NCI-H82 (cell line): Measurements from ENCODE around the gene HIPK3.
"Not testable (repeated sequence)": the region's sequence is repeated elsewhere in the genome, so short reads cannot be mapped to it uniquely, and the experiment has no call there.

Experiments used
- DNase-seq: peaks from one replicate; lab custom pipeline; 2025; lab: John Stamatoyannopoulos, UW

The HIPK3 gene

DNA sequence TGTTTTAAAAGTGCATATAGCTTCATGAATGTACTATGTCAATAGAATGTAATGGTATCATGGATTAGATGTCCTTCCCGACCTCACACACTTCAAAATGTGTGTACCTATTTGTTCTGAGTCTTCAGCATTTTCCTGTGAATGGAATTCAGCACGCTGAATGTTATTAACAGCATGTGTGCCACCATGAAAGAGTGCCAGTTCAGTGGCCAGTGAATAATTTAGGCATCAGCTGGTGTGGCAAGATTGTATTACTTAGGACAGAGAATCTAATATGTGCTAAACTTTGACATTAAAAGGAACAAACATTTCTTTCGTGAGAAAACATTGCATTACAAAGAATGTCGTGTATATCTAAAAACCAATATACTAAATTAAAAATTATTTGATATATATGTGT is 46.4 kb downstream of the HIPK3 start:
- no peak for DNase-seq

DNA sequence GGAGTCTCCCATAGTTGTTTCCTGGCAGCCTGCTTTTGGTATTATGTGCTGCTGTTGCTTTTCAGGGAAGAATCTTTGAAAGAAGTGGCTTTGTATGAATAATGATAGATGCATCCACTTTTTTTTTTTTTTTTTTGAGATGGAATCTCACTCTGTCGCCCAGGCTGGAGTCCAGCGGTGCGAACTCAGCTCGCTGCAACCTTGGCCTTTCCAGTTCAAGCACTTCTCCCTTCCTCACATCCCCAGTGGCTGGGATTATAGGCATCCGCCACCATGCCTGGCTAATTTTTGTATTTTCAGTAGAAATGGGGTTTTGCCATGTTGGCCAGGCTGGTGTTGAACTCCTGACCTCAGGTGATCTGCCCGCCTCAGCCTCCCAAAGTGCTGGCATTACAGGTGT is 49.6 kb downstream of the HIPK3 start:
- not testable (repeated sequence) for DNase-seq

DNA sequence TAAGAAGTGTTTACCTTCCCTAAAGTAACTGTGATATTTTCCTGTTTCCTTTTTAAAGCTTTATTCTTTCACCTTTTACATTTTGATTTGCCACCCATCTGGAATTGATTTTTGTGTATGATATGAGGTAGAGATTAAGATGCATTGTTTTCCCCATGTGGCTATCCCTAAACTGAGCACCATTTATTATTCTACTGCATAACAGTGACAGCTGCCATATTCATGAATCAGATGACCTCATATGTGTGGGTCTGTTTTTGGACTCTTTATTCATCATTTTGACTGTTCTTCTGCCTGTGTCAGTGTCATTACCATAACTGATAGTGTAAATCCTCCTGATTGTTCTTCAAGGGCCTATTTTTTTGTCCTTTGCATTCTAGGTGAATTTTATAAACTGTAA is 50.8 kb downstream of the HIPK3 start:
- no peak for DNase-seq

DNA sequence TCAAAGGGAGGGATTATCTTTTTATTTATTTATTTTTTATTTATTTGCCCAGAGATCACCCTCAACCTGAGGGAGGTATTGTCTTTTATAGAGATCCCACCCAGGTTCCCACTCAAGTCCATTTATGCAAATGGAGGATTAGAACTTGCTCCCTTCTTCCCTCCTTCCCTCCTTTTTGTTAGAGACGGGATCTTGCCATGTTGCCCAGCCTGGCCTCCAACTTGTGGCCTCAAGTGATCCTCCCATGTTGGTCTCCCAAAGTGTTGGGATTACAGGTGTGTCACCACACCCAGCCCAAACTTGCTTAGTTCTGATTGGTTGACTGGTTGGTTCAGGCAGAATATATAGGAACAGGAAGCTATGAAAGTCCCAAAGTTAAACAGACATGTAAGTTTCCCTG is 51.9 kb downstream of the HIPK3 start:
- DNase-seq, result no peak

DNA sequence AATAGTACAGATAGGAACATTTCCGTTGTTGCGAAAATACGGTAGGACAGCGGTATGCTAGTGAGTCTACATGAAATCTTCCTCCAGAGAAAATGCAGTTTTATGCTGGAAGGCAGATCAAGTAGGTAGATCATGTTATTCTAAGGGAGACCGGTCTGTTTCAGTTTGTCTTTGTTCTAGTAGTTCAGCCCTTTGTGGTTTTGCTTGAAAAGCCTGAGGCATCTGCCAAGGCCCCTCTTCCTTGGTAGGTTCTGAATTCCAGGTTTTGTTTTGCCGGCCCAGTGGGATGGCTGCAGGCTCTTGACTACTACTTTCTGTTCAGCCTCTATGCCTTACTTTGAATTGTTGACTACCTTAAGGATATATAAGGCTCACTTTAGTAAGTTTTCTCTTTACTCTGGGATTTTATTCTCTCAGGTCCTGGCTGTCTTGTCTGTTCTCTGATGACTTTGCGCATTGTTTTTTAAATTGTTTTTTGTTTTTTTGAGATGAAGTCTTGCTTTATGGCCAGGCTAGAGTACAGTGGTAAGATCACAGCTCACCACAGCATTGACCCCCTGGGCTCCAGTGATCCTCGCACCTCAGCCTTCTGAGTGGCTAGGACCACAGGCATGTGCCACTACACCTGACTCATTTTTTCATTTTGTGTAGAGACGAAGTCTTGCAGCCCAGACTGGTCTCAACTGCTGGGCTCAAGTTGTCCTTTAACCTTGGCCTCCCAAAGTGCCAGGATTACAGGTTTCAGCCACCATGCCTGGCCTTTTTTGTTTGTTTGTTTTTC is 53.7 kb downstream of the HIPK3 start:
- DNase-seq, result no peak

DNA sequence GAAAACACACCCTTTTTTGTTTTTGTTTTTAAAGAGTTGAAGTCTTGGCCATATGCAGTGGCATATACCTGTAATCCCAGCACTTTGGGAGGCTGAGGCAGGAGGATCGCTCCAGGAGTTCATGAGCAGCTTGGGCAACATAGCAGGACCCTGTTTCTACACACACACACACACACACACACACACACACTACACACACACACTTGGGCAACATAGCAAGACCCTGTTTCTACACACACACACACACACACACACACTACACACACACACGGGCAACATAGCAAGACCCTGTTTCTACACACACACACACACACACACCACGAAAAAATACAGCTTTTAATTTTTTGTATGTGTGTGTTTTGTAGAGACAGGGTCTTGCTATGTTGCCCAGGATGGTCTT is 54.5 kb downstream of the HIPK3 start:
- no peak for DNase-seq

DNA sequence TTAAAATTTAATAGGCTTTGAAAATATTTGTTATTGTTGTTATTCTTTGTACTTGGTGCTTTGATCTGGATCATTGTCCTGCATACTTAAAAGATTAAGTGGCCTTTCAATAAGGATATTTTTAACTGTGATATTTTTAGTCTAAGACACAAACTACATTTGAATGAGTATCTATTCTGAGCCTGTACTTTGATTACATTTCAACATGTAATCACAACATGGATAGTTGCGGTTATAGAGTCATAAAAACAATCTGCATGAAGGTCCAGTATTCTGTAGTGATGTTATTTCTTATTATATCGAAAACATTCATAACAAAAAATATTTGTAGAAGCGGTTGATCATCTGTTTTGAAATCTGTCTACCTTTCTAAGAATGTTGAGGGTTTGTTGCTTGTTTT is 58.6 kb downstream of the HIPK3 start:
- DNase-seq, result no peak

DNA sequence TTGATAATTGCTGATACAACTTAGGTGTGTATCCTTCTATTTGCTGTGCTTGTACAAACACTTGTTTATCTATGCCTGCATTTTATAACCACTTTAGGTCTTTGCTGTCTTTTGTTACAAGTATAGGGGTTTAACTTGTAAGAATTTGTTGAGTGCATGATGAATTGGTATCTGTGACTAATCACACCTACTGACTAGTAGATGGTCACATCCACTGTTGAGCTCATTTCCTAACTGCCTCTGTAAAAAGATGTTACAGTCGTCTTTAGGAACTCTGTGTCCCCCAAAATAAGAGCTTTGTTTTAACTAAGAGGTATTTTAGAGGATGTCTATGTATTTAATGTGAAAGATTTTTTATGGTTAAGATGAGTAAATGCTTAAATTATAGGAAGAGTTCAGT is 60.5 kb downstream of the HIPK3 start:
- no peak for DNase-seq

DNA sequence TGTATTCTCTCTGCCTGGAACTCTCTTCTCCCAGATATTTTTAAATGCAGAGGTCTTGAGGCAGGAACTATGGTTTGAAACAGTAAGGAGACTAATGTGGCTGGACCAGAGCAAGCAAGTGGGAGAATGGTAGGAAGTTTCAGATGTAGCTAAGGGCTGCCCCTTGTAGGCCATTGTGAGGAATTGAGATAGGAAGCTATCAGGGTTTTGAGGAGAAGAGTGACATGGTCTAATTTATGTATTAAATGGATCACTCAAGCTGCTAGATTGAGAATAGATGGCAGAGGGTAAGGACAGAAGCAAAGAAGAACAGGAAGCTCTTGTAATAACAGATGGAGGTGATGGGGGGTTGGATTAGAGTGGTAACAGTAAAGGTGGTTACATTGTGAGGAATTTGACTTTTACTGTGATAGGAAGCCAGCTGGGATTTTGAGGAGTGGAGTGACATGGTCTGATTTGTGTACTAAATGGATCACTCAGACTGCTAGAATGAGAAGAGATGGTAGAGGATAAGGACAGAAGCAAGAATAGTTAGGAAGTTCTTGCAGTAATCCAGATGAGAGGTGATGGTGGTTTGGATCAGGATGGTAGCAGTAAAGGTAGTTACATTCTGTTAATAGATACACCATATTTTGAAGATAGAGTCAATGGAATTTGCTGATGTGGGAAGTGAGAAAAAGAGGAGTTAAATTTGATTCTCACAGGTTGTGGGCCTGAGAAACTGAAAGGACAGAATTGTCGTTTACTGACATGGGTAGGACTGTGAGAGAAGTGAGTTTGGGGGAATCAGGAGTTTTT is 63.0 kb downstream of the HIPK3 start:
- peak; percentile 66 for DNase-seq

DNA sequence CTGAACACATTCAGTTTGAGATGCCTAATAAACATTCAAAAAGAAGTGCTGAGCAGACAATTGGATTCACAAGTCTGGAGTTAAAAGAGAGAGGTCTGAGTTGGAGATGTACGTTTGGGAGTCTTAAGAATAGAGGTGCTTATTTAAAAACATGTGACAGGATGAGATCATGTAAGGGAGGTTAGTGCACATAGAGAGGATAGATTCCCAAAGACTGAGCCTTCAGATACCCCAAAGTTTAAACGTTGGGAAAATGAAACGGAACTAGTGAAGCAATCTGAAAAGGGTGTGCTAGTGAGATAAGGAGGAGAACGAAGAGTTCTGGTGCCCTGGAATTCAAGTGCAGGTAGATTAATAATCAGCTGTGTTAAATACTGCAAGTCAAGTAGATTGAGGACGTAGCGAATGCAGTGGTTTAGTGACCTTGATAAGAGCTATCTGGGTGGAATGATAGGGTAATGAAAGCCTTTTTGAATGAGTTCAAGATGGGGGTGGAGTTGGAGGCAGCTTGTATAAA is 63.7 kb downstream of the HIPK3 start:
- no peak for DNase-seq

DNA sequence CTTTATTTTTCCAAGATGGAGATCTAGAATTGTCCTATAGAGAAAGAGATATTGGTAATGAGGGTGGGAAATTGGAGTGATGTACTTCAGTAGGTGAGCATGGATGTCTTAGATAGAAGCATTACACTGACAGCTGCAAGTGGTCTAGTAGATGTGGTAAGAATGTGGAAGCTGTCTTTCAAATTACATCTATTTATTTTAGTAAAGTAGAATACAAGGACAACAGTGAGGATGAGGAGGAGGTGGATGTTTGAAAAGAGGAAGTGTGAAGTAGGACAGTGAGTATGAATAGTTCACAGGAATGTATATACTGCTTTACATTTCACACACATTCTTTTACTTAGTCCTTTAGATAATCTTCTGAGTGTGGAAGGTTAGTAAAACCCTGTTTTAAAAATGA is 64.2 kb downstream of the HIPK3 start:
- DNase-seq, result no peak

DNA sequence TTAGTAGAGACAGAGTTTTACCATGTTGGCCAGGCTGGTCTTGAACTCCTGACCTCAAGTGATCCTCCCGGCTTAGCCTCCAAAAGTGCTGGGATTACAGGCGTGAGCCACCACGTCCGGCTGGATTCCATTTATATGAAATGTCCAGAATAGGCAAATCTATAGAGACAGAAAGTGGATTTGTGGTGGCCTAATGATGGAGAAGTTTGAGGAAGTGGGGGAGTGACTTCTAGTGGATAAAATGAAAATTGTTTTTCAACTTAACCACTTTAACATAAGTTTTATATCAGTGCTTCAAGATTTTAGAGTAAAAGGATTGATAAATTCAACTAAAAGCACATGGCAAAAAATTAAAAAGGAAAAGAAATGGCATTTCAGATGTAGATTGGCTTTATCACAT is 66.2 kb downstream of the HIPK3 start:
- no peak for DNase-seq

DNA sequence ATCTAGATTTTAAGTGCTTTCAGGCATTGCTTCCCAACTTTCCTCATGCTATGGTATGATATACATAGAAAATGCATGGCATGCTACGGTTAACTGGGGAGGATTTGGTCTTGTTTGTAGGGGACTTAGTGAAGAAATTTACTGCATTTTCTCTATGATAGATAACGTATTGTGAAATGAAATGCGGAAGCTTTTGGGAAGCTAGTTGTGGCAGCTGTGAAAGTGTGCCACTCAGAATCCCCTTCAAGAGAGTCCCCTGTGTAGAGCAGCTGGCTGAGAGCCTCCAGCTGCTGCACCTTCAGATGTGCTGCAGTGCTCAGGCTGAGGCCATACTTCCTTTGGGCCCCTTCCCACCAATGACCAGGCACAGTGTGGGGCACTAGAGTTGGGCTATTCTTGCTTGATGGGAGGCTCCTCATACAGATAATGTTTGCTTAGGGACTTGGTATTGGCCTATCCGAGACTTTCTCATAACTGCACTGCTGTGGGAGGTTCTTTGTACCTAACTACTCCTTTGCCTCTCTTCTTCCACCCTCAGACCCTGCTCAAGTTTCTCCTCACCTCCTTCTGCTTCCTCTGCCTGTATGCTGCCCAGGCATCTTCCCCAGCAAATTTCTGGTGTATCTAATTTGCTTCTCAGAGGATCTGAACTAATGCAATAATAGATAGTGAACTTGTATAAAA is 67.3 kb downstream of the HIPK3 start:
- peak; percentile 5 for DNase-seq

DNA sequence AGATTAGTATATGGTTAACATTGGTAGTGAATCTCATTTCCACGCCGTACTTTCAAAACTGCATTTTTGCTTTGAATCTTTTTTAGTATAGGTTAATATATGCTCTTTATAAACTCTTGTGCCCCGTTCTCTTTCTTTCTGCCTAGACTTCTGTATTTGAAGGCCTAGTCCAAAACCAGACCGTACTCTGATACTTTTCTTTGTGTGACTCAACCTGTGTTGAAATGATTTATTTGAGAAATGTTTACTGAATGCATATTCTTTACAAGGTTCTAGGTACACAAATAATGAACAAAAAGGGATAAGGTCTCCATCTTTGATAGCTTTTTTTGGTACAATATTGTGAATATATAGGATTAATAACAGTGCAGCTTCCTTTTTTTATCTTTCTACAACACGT is 68.3 kb downstream of the HIPK3 start:
- DNase-seq, result no peak

DNA sequence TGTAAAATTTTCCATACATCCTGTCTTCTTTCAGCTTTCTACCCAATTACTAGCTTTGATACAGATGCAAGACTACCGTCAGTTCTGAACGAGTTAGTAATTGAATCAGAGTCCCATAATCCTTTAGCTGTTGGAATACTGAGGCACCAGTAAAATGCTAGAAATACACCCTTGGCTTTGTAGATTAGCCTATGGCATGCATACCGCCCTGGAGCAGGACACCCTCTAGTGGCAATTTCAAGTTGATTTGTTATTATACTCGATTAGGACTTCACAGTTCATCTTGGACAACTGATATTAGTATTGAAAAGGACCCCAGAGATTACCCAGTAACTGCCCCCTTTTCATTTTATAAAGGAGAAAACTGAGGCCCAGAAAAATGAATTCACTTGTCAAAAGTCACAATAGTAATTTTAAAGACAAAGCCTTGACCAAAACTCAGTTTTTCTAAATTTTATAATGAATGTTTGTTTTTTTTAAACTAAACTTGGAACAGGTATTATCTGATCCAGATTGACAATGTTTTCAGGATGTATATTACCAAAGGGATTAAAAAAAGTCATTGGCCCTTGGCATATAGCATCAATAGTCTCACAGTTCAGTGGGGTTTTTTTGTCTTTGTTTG is 72.6 kb downstream of the HIPK3 start:
- DNase-seq, result peak; percentile 83

DNA sequence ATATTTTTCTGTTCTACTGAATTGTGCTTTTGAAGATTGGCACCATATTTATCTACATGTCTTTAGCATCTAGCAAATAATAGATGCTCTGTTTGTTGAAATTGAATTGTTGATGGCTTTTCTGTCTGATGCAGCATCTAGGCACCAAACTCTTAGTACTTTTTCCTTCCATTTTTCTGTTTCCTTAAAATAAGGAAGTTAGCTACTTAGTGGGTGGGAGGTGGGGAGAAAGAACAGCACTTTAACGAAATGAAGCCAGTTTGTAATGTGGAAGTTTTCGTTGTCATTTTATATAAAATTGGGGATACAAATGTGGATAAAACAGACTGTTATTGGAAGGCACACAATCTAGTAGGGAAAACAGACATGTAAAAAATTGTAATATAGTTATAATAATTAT is 76.6 kb downstream of the HIPK3 start:
- DNase-seq, result no peak

DNA sequence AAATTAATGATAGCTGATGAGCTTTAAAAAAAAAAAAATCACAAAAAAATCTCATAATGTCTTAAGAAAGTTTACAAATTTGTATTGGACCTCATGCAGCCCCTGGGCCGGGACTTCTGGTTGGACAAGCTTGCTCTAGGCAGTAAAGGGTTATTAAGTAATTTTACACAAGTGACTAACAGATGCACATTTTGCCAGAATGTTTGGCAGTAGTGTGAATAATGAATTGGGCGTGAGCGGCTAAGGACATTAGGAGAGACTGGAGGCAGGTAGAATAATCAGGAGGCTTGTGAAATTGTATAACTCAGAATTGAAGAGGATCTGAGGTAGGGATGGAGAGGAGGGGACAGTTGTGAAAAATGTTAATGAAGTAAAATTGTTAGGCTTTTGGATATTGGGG is 77.4 kb downstream of the HIPK3 start:
- no peak for DNase-seq

DNA sequence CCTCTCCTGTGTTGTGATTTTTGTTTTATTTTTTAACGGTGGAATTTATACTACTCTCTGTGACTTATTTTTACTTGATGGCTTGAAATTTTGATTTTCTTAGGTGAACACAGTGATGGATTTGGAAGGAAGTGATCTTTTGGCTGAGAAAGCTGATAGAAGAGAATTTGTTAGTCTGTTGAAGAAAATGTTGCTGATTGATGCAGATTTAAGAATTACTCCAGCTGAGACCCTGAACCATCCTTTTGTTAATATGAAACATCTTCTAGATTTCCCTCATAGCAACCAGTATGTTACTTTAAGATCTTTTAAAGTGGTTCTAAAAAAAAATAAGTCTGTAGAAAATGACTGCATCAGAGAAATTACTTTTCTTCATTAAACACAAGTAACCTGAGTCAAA is 82.1 kb downstream of the HIPK3 start:
- DNase-seq, result no peak

DNA sequence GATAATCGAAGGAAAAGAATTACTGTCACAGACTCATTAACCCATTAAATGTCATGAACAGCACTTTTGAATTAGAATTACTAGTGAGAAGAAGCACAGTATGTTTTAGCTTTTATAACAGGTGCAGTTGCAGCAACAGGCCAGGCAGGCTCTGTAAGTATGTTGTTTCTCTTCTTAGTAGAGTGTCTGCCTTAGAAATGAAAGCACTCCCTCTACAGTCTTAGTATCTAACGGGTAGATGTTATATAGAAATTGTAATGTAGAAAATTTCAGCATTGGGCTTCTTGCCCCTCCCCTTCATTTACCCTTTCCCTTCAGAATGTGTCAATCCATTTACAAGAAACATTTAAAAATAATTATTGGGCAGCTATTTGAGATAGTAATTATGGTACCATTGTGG is 87.4 kb downstream of the HIPK3 start:
- no peak for DNase-seq

DNA sequence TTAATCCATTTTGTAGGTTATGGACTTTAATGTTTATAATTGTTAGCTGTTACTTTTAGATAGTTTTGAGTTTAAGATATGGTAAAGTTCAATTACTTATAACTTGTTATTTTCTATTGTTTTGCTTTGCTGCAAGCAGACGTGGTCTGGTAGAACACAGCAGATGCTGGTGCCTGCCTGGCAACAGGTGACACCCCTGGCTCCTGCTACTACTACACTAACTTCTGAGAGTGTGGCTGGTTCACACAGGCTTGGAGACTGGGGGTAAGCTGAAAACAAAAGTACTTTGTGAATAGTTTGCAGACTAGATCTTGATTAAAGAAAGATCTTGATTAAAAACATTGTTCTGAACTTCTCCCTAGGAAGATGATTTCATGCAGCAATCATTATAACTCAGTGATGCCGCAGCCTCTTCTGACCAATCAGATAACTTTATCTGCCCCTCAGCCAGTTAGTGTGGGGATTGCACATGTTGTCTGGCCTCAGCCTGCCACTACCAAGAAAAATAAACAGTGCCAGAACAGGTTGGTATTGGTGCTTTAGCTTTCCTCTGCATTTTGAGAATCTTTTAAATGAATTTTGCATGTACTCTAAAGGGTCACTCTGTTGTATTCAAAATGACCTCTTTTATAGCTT is 90.4 kb downstream of the HIPK3 start:
- no peak for DNase-seq

DNA sequence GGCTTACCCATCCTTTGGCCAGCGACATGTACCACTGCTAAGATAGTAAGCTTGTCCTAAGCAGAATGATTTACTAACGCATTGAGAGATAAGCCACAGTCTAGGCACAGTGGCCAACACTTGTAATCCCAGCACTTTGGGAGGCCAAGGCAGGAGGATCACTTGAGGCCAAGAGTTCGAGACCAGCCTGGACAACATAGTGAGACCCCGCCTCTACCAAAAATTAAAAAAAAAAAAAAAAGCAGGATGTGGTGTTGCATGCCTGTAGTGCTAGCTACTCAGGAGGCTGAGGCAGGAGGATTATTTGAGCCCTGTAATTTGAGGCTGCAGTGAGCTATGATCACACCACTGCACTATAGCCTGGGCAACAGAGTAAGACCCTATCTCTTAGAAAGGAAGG is 93.1 kb downstream of the HIPK3 start:
- DNase-seq, result no peak
